GM12878 (cell line): ENCODE measurements around the gene ANO3. TPM values are rescaled to one million over a fixed set of nuclear protein-coding genes. Genes with fewer than 3 reads are reported as not detected.

Experiments
- ATAC-seq: fragments of 200-7000 bp; cut with Tn5 transposase; 3 replicates; pipeline ENCODE4 v1.9.1; 2020; ENCODE audit warnings: mild to moderate bottlenecking, moderate library complexity
- BruUV-seq: library from RNA; stranded (reverse); fragments of 400-500 nt; replicated peaks from 2 replicates; lab custom pipeline; 2021; lab: Mats Ljungman, UMichigan
- CTCF ChIA-PET: fragments of 300-600 bp; sonication (Branson Sonifier 250); formaldehyde crosslinking; extraction: SDS; loops from one replicate; lab custom pipeline; 2021; ENCODE audit warnings: inconsistent platforms; lab: Yijun Ruan, JAX
- POLR2A ChIA-PET: fragments of 350-600 bp; formaldehyde crosslinking; extraction: SDS; loops from one replicate; lab custom pipeline; 2021; ENCODE audit warnings: inconsistent platforms; lab: Charles Lee
- RAD21 ChIA-PET: fragments of 300-600 bp; sonication (Branson Sonifier 250); formaldehyde crosslinking; loops from one replicate; lab custom pipeline; 2023; ENCODE audit warnings: antibody characterized with exemption; ENCODE audit not compliant: unreplicated experiment; lab: Charles Lee
- SMC1A ChIA-PET: fragments of 300-600 bp; sonication (Branson Sonifier 250); formaldehyde crosslinking; loops from one replicate; lab custom pipeline; 2023; ENCODE audit not compliant: unreplicated experiment, uncharacterized antibody; lab: Charles Lee
- DNase-seq: peaks from one replicate; pipeline ENCODE4 v3.0.0-alpha.2; 2011; ENCODE audit warnings: low read depth, low spot score
- FAIRE-seq: peaks from 3 replicates; lab custom pipeline; 2011; peaks lifted over from hg19 to GRCh38; lab: Jason Lieb, UNC
- H2AFZ ChIP-seq: 2 replicates; pipeline ENCODE4 v1.6.0; 2011; ENCODE audit warnings: low read depth, low read length, control low read depth; ENCODE audit not compliant: control insufficient read depth
- H3K27ac ChIP-seq: 2 replicates; pipeline ENCODE4 v1.5.1; 2011; ENCODE audit warnings: control low read depth; ENCODE audit not compliant: control insufficient read depth, insufficient read depth
- H3K27me3 ChIP-seq, 2 experiments: replicated peaks in 1 of 2; 2 replicates each; pipeline versions ENCODE4 v1.6.0 to v1.6.1; 2011; ENCODE audit warnings: low read length in 1 of 2; ENCODE audit not compliant: control insufficient read depth in 2 of 2, insufficient read depth in 2 of 2
- H3K36me3 ChIP-seq, 2 experiments: 2 replicates each; pipeline ENCODE4 v1.5.1; 2011; ENCODE audit warnings: low read length in 1 of 2; ENCODE audit not compliant: control insufficient read depth in 2 of 2, insufficient read depth in 2 of 2
- H3K4me1 ChIP-seq: 2 replicates; pipeline ENCODE4 v1.6.1; 2011; ENCODE audit warnings: mild to moderate bottlenecking, low read length, moderate library complexity, mixed read lengths; ENCODE audit not compliant: control insufficient read depth, insufficient read depth
- H3K4me2 ChIP-seq: 2 replicates; pipeline ENCODE4 v1.6.0; 2011; ENCODE audit warnings: control low read depth; ENCODE audit not compliant: control insufficient read depth, insufficient read depth
- H3K4me3 ChIP-seq: fragments of 200-600 bp; sonication (generic); 2 replicates; pipeline ENCODE4 v1.5.1; 2016
- H3K79me2 ChIP-seq: 2 replicates; pipeline ENCODE4 v1.6.0; 2011; ENCODE audit warnings: low read length; ENCODE audit not compliant: control insufficient read depth, insufficient read depth
- H3K9ac ChIP-seq: 2 replicates; pipeline ENCODE4 v1.8.0; 2011; ENCODE audit warnings: low read length, control low read depth, mixed read lengths; ENCODE audit not compliant: control insufficient read depth, insufficient read depth
- H3K9me3 ChIP-seq: replicated peaks from 3 replicates; pipeline ENCODE4 v1.5.1; 2011; ENCODE audit warnings: mild to moderate bottlenecking, low read length; ENCODE audit not compliant: control insufficient read depth, insufficient read depth
- H4K20me1 ChIP-seq: 2 replicates; pipeline ENCODE4 v1.6.0; 2011; ENCODE audit not compliant: control insufficient read depth, insufficient read depth
- E2F4 ChIP-seq: IDR thresholded peaks from 2 replicates; pipeline ENCODE4 v1.6.1; 2012; ENCODE audit warnings: low read depth, low read length, improper control_type of control experiment
- E2F8 ChIP-seq: fragments of 450-650 bp; IDR thresholded peaks from 2 replicates; pipeline ENCODE4 v1.6.1; 2018; ENCODE audit warnings: mild to moderate bottlenecking, low read depth, moderate library complexity; ENCODE audit not compliant: partially characterized antibody
- E4F1 ChIP-seq: fragments of 450-650 bp; IDR thresholded peaks from 2 replicates; pipeline ENCODE4 v1.6.1; 2018; ENCODE audit warnings: borderline replicate concordance, mild to moderate bottlenecking; ENCODE audit not compliant: partially characterized antibody
- ESRRA ChIP-seq: IDR thresholded peaks from 2 replicates; pipeline ENCODE4 v1.6.1; 2012; ENCODE audit warnings: mild to moderate bottlenecking, low read length, improper control_type of control experiment
- MEF2B ChIP-seq: fragments of 450-650 bp; IDR thresholded peaks from 2 replicates; pipeline ENCODE4 v1.6.1; 2018; ENCODE audit warnings: mild to moderate bottlenecking, moderate library complexity; ENCODE audit not compliant: partially characterized antibody, poor library complexity, severe bottlenecking
- SMAD1 ChIP-seq: fragments of 450-650 bp; IDR thresholded peaks from 2 replicates; pipeline ENCODE4 v1.6.1; 2018; ENCODE audit warnings: mild to moderate bottlenecking, low read depth; ENCODE audit not compliant: partially characterized antibody
- WGBS: methylation state at CpG from one replicate; pipeline ENCODE4 v1.1.6; 2016; ENCODE audit warnings: low lambda C conversion rate; ENCODE audit not compliant: insufficient replicate concordance, insufficient coverage; ENCODE audit errors: missing lambda C conversion rate; 5-methylcytosine and 5-hydroxymethylcytosine counted together
- in situ Hi-C: fragments of 300-500 bp; cut with MboI; formaldehyde crosslinking; loops from 9 replicates; pipeline ENCODE4 v1.14.3; 2018; ENCODE audit warnings: mixed read lengths
- intact Hi-C: fragments of 100-400 bp; cut with micrococcal nuclease; formaldehyde crosslinking; loops from one replicate; pipeline ENCODE4 v1.14.2; 2022; ENCODE audit not compliant: unreplicated experiment
- polyA plus RNA-seq, 11 experiments: library from polyadenylated mRNA; depleted of rRNA in 4 of 11; unstranded in 6 of 11; stranded (reverse) in 5 of 11; fragments of >200 nt; fragmentation: Nextera tagmentation in 4 of 11; fragmentation: Illumina TruSeq in 1 of 11; extraction: Ambion mirVana in 4 of 11; extraction: Trizol in 1 of 11; gene quantifications; 1 replicate in 1 of 11; 2 replicates in 10 of 11; pipeline versions ENCODE4 v1.2.1 to v1.2.3, GENCODE V29; 2011 to 2016; ENCODE audit warnings: inconsistent platforms in 2 of 11, missing spikeins in 2 of 11, low read depth in 1 of 11
- total RNA-seq, 4 experiments: library from RNA; depleted of rRNA in 3 of 4; stranded (reverse); fragments of >200 nt in 3 of 4; fragmentation: Illumina TruSeq in 1 of 4; extraction: Trizol in 1 of 4; gene quantifications; 2 replicates each; pipeline versions ENCODE4 v1.2.1 to v1.2.3, GENCODE V29; 2013 to 2021

The ANO3 gene
- total and polyA plus RNA-seq, 10 of the 15 experiments (the other 5 are each of a cell fraction or from before 2014, with no cell fraction given), result 0.13 to 5.9 (median 0.44) TPM

- TF ChIP-seq MEF2B (no peak), E2F8 (no peak)
Measured at GRCh38 chr11:26558190-26558589, 226.3 kb downstream of the ANO3 start (continued).

- in situ Hi-C loops, result no loop called here
- ChIA-PET POLR2A (interaction anchor here (0.6 to 3.8 kb wide), 3 partner anchors 9 to 38 kb away, joined by 3 to 12 read pairs (median 4); no protein-coding TSS in a partner anchor), SMC1A (interaction anchor here (0.7 to 2.6 kb wide), 8 partner anchors 11 to 69 kb away, joined by 3 to 9 read pairs (median 4); no protein-coding TSS in a partner anchor), RAD21 (interaction anchor here (1.5 to 1.8 kb wide), 2 partner anchors 13 to 15 kb away, joined by 7 to 11 read pairs; no protein-coding TSS in a partner anchor), CTCF (interaction anchor here (0.8 to 2.6 kb wide), 4 partner anchors 16 to 99 kb away, joined by 3 to 11 read pairs (median 4); no protein-coding TSS in a partner anchor)
- Histone ChIP-seq H3K4me2 (peak overlapping the region; percentile 9; the same call in 1 of the 2 replicates), H3K9ac (no peak overlapping the region), H3K27ac (no peak overlapping the region), H2AFZ (no peak overlapping the region), H3K4me3 (no peak overlapping the region), H3K79me2 (no peaks in the 10 kb centered on the region), H3K36me3 (no peaks in the 10 kb centered on the region), H3K4me1 (no peaks in the 10 kb centered on the region), H3K27me3 (no peaks in the 10 kb centered on the region; a peak in 1 of 4 replicates), H3K9me3 (no peaks in the 10 kb centered on the region), H4K20me1 (no peaks in the 10 kb centered on the region)
- WGBS, result 6% methylated on average over 2 of the region's 2 CpGs
- no TSS peak for BruUV-seq
- intact Hi-C loops, result no loop called here
- no peak for DNase-seq
- peak; percentile 26; the same call in 2 of the 3 replicates for ATAC-seq
- TF ChIP-seq E4F1, result no peak
- no peak for TF ChIP-seq E2F4
- no peak for TF ChIP-seq ESRRA
- TF ChIP-seq SMAD1, result no peak
- no peak for FAIRE-seq
Measured at GRCh38 chr11:26569646-26570045, 237.7 kb downstream of the ANO3 start.
